ENCODE data around the gene EPSTI1.

The EPSTI1 gene

DNA sequence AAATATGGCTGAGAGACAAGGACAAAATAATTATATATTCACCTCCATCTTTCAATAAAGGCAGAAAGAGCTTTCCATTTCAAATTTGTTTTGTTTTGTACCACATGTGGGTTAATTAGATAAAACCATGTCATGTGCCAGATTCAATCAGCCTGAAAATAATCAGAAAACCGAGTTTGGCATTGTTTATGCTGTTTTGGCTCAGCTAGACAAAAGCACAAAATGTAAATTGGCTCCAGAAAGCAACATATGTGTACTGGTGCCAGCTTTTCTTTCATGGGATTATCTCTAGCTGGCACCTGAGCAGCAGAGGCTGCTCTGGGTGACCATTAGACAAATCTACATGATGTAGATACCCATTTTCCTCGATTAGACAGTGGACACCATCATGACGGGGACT is 22.1 kb upstream of the EPSTI1 start:
- TF ChIP-seq, protein P1, sequence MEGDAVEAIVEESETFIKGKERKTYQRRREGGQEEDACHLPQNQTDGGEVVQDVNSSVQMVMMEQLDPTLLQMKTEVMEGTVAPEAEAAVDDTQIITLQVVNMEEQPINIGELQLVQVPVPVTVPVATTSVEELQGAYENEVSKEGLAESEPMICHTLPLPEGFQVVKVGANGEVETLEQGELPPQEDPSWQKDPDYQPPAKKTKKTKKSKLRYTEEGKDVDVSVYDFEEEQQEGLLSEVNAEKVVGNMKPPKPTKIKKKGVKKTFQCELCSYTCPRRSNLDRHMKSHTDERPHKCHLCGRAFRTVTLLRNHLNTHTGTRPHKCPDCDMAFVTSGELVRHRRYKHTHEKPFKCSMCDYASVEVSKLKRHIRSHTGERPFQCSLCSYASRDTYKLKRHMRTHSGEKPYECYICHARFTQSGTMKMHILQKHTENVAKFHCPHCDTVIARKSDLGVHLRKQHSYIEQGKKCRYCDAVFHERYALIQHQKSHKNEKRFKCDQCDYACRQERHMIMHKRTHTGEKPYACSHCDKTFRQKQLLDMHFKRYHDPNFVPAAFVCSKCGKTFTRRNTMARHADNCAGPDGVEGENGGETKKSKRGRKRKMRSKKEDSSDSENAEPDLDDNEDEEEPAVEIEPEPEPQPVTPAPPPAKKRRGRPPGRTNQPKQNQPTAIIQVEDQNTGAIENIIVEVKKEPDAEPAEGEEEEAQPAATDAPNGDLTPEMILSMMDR (IDR thresholded peaks at IDR 0.05): no peak
- no peaks in the 10 kb centered on the region for H3K9me3 ChIP-seq
- no peak overlapping the region for H3K4me3 ChIP-seq (ENCODE audit: low read depth in 1 of 2, low read length in 1 of 2)
- H3K36me3 ChIP-seq: no peaks in the 10 kb centered on the region
- no peaks in the 10 kb centered on the region for H3K27me3 ChIP-seq
- no peak overlapping the region for H3K27ac ChIP-seq
- no peaks in the 10 kb centered on the region for H3K4me1 ChIP-seq (ENCODE audit: control insufficient read depth in 1 of 2, insufficient read depth in 1 of 2, low read depth in 1 of 2, low read length in 1 of 2)

DNA sequence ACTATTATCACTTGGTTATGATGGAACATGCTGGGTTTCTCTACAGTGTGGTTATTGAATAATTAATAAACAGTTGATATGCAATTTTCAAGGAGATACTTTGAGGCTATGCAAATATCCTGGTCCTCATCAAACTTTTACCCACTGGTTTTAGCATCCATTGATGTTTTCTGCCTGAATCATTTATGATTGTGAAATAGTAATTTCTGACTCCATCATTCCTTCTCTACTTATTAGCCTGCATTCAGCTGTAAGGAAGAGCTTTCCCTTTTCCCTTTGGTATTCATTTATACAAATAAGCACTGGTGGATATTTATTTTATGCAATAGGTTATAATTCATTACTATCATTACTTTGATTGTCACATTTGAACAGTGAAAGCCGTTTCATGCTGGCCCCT is 17.5 kb upstream of the EPSTI1 start:
- TF ChIP-seq, protein P1 (IDR thresholded peaks at IDR 0.05): no peak

DNA sequence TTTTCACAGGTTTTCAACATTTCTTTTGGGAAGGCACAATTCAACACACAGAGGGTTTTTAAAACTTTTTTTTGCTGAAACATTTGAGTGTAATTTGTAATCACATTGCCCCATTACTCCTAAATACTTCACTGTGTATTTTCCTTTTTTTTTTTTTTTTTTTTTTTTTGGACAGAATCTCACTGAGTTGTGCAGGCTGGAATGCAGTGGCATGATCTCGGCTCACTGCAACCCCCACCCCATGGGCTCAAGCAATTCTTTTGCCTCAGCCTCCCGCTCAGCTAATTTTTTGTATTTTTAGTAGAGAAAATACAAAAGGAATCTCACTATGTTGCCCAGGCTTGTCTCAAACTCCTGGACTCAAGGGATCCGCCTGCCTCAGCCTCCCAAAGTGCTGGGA is 16.6 kb upstream of the EPSTI1 start:
- Histone ChIP-seq H3K9me3 (no peaks in the 10 kb centered on the region), H3K27me3 (no peaks in the 10 kb centered on the region), H3K4me3 (ENCODE audit: low read depth in 1 of 2, low read length in 1 of 2) (no peak overlapping the region), H3K36me3 (no peaks in the 10 kb centered on the region), H3K4me1 (ENCODE audit: control insufficient read depth in 1 of 2, insufficient read depth in 1 of 2, low read depth in 1 of 2, low read length in 1 of 2) (no peaks in the 10 kb centered on the region), H3K27ac (no peak overlapping the region)
- TF ChIP-seq, protein P1 (IDR thresholded peaks at IDR 0.05): no peak

More for the DNA sequence above, 17.5 kb upstream of the EPSTI1 start:
- Histone ChIP-seq H3K27ac (no peak overlapping the region), H3K4me3 (ENCODE audit: low read depth in 1 of 2, low read length in 1 of 2) (no peak overlapping the region), H3K36me3 (no peaks in the 10 kb centered on the region), H3K9me3 (no peaks in the 10 kb centered on the region), H3K4me1 (ENCODE audit: control insufficient read depth in 1 of 2, insufficient read depth in 1 of 2, low read depth in 1 of 2, low read length in 1 of 2) (no peaks in the 10 kb centered on the region), H3K27me3 (no peaks in the 10 kb centered on the region)

DNA sequence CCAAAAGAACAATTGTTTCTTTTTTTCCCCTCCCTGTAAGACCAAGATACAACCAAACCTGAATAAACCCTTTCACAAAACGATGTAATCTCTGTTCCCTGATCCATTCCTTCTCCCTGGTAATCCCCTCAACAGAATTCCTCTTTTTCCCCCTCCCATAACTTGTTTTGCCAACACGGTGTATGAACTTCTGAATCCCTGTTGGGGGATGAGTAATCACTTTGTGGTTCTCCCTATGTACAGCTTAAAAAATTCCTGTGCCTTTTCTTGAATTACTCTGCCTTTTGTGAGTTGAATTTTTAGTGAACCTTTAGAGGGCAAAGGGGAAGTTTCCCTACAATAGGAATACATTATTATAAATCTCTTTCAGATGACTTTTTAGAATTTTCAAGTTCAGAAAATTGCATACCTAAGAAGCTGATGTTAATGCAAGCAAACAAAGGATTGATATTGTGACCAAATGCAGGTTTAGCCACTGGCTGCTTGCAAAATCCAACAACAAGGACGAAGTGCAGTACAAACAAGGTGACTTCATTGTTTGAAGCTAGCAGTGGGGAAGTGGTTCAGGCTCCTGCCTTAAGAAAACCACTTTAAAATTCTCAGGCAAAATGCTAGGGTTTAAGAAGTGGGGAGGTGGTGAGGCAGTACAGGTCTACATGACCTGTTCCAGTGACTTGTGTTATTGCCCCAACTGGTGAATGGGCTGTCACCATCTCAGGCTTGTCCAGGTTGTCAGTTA is 15.0 kb upstream of the EPSTI1 start:
- Histone ChIP-seq H3K4me1 (ENCODE audit: control insufficient read depth in 1 of 2, insufficient read depth in 1 of 2, low read depth in 1 of 2, low read length in 1 of 2) (no peaks in the 10 kb centered on the region), H3K36me3 (no peaks in the 10 kb centered on the region), H3K27me3 (no peaks in the 10 kb centered on the region), H3K9me3 (no peaks in the 10 kb centered on the region), H3K4me3 (ENCODE audit: low read depth in 1 of 2, low read length in 1 of 2) (no peak overlapping the region), H3K27ac (no peak overlapping the region)
- TF ChIP-seq, protein P1 (IDR thresholded peaks at IDR 0.05): no peak

DNA sequence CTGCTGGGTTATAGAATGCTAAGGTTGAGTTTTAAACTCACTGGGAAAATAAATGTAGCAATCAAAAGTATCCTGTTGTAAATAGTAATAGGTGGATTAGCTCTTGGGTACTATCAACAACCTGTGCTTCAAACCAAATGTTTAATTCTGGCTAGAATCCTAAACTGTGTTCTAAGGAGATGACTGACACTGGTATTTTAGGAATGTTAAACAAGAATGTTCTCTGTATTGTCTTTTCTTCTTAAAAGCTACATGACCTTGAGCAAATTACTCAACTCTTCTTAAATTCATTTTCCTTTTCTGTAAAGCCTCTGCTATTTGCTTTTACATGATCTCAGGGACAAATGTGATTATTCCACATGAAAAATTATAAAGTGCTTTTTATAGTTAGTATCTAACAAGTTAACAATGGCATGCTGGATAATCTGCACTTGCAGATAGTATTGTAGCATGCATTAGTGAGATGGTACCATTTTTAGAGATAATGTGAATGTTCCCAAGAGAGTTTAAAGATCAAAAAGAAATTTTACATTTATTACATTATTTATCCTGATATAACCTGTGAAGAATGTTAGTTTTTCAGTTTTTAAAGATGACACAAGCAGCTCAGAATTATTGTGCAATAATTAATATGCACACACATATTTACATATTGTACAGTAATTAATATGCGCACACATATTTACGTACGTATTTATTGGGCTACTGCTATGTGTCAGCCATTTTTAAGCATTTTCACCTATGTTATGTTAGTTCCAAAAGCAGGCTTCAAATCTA is 13.6 kb upstream of the EPSTI1 start:
- Histone ChIP-seq H3K36me3 (no peaks in the 10 kb centered on the region), H3K9me3 (no peaks in the 10 kb centered on the region), H3K27me3 (no peaks in the 10 kb centered on the region), H3K4me1 (ENCODE audit: control insufficient read depth in 1 of 2, insufficient read depth in 1 of 2, low read depth in 1 of 2, low read length in 1 of 2) (no peaks in the 10 kb centered on the region), H3K27ac (no peak overlapping the region), H3K4me3 (ENCODE audit: low read depth in 1 of 2, low read length in 1 of 2) (no peak overlapping the region)
- TF ChIP-seq, protein P1 (IDR thresholded peaks at IDR 0.05): no peak
